ENCODE results near the gene PAIP2B. TPM values are rescaled to one million over a fixed set of nuclear protein-coding genes. Genes with fewer than 3 reads are reported as not detected.
A peak's percentile ranks its signal among the peaks of the same experiment; 100 is the strongest.

PAIP2B gene
- total RNA-seq, 1 donor from 2014 or later, result 0.78 TPM

GRCh38 chr2:71174207-71174606 lies 52.7 kb downstream of the PAIP2B start:
- Mint-ChIP-seq H3K36me3 (ENCODE audit: unreplicated experiment) (no peaks in the 10 kb centered on the region), H3K4me3 (ENCODE audit: unreplicated experiment) (no peak overlapping the region), H3K27ac (ENCODE audit: unreplicated experiment) (no peak overlapping the region), H3K9me3 (ENCODE audit: unreplicated experiment) (no peaks in the 10 kb centered on the region), H3K27me3 (ENCODE audit: unreplicated experiment) (peaks cover 39% of the 10 kb centered on the region), H3K4me1 (ENCODE audit: unreplicated experiment) (no peaks in the 10 kb centered on the region)
- TF ChIP-seq CTCF (IDR thresholded peaks at IDR 0.05), result no peak
- DNase-seq (ENCODE audit: extremely low spot score, unreplicated experiment), result peak; percentile 63

- DNase-seq (ENCODE audit: extremely low spot score, unreplicated experiment), result peak; percentile 42
- Mint-ChIP-seq H3K36me3 (ENCODE audit: unreplicated experiment) (no peaks in the 10 kb centered on the region), H3K27ac (ENCODE audit: unreplicated experiment) (no peak overlapping the region), H3K27me3 (ENCODE audit: unreplicated experiment) (peaks cover 33% of the 10 kb centered on the region), H3K4me1 (ENCODE audit: unreplicated experiment) (no peaks in the 10 kb centered on the region), H3K4me3 (ENCODE audit: unreplicated experiment) (no peak overlapping the region), H3K9me3 (ENCODE audit: unreplicated experiment) (no peaks in the 10 kb centered on the region)
- no peak for TF ChIP-seq CTCF (IDR thresholded peaks at IDR 0.05)
Measured at GRCh38 chr2:71173096-71173495, 53.8 kb downstream of the PAIP2B start.

GRCh38 chr2:71166812-71167211 lies 60.1 kb downstream of the PAIP2B start:
- Mint-ChIP-seq H3K9me3 (ENCODE audit: unreplicated experiment) (no peaks in the 10 kb centered on the region), H3K4me3 (ENCODE audit: unreplicated experiment) (no peak overlapping the region), H3K27ac (ENCODE audit: unreplicated experiment) (no peak overlapping the region), H3K36me3 (ENCODE audit: unreplicated experiment) (no peaks in the 10 kb centered on the region), H3K27me3 (ENCODE audit: unreplicated experiment) (peaks cover 31% of the 10 kb centered on the region), H3K4me1 (ENCODE audit: unreplicated experiment) (no peaks in the 10 kb centered on the region)
- no peak for DNase-seq (ENCODE audit: extremely low spot score, unreplicated experiment)
- no peak for TF ChIP-seq CTCF (IDR thresholded peaks at IDR 0.05)

- H3K36me3 Mint-ChIP-seq (ENCODE audit: unreplicated experiment), result no peaks in the 10 kb centered on the region
- H3K4me3 Mint-ChIP-seq (ENCODE audit: unreplicated experiment), result peak overlapping the region; percentile 49
- TF ChIP-seq CTCF (IDR thresholded peaks at IDR 0.05), result peak; percentile 69
- peaks cover 18% of the 10 kb centered on the region for H3K27me3 Mint-ChIP-seq (ENCODE audit: unreplicated experiment)
- DNase-seq (ENCODE audit: extremely low spot score, unreplicated experiment), result no peak
- H3K4me1 Mint-ChIP-seq (ENCODE audit: unreplicated experiment), result peaks cover 11% of the 10 kb centered on the region
- no peak overlapping the region for H3K27ac Mint-ChIP-seq (ENCODE audit: unreplicated experiment)
- no peaks in the 10 kb centered on the region for H3K9me3 Mint-ChIP-seq (ENCODE audit: unreplicated experiment)
Measured at GRCh38 chr2:71157124-71157793, 69.6 kb downstream of the PAIP2B start.

- no peaks in the 10 kb centered on the region for H3K36me3 Mint-ChIP-seq (ENCODE audit: unreplicated experiment)
- no peak overlapping the region for H3K4me3 Mint-ChIP-seq (ENCODE audit: unreplicated experiment)
- H3K27ac Mint-ChIP-seq (ENCODE audit: unreplicated experiment), result no peak overlapping the region
- H3K27me3 Mint-ChIP-seq (ENCODE audit: unreplicated experiment), result peaks cover 15% of the 10 kb centered on the region
- DNase-seq (ENCODE audit: extremely low spot score, unreplicated experiment), result no peak
- no peaks in the 10 kb centered on the region for H3K9me3 Mint-ChIP-seq (ENCODE audit: unreplicated experiment)
- H3K4me1 Mint-ChIP-seq (ENCODE audit: unreplicated experiment), result peaks cover 11% of the 10 kb centered on the region
- TF ChIP-seq CTCF (IDR thresholded peaks at IDR 0.05), result no peak
Measured at GRCh38 chr2:71156573-71156972, 70.3 kb downstream of the PAIP2B start.

Measured in osteocyte (in vitro differentiated cells).